ENCODE data around the gene ZNF296.
A peak's percentile ranks its signal among the peaks of the same experiment; 100 is the strongest.

Gene ZNF296

GRCh38 chr19:45103156-45103507, 26.9 kb upstream of the ZNF296 start:
- DNase-seq (ENCODE audit: low read depth in 2 of 2) = no peak

GRCh38 chr19:45102481-45102880, 26.2 kb upstream of the ZNF296 start:
- no peak for DNase-seq (ENCODE audit: low read depth in 2 of 2)

GRCh38 chr19:45101806-45102205, 25.5 kb upstream of the ZNF296 start:
- no peak for DNase-seq (ENCODE audit: low read depth in 2 of 2)

GRCh38 chr19:45100846-45101252, 24.6 kb upstream of the ZNF296 start:
- no peak for DNase-seq (ENCODE audit: low read depth in 2 of 2)

- DNase-seq (ENCODE audit: low read depth in 2 of 2) = no peak
Observed at GRCh38 chr19:45100201-45100600, 23.9 kb upstream of the ZNF296 start.

GRCh38 chr19:45099467-45100191, 23.4 kb upstream of the ZNF296 start:
- DNase-seq (ENCODE audit: low read depth in 2 of 2) = no peak

GRCh38 chr19:45098521-45099466, 22.5 kb upstream of the ZNF296 start:
- no peak for DNase-seq (ENCODE audit: low read depth in 2 of 2)

- DNase-seq (ENCODE audit: low read depth in 2 of 2) = no peak
Observed at GRCh38 chr19:45097776-45098520, 21.7 kb upstream of the ZNF296 start.

- DNase-seq (ENCODE audit: low read depth in 2 of 2) = no peak
Observed at GRCh38 chr19:45097450-45097775, 21.1 kb upstream of the ZNF296 start.

GRCh38 chr19:45096700-45097099, 20.4 kb upstream of the ZNF296 start:
- no peak for DNase-seq (ENCODE audit: low read depth in 2 of 2)

- no peak for DNase-seq (ENCODE audit: low read depth in 2 of 2)
Observed at GRCh38 chr19:45095496-45096413, 19.5 kb upstream of the ZNF296 start.

GRCh38 chr19:45094707-45095106, 18.4 kb upstream of the ZNF296 start:
- DNase-seq (ENCODE audit: low read depth in 2 of 2) = no peak

- no peak for DNase-seq (ENCODE audit: low read depth in 2 of 2)
Observed at GRCh38 chr19:45094137-45094536, 17.9 kb upstream of the ZNF296 start.

- DNase-seq (ENCODE audit: low read depth in 2 of 2) = peak; percentile 81 to 85
Observed at GRCh38 chr19:45092747-45093678, 16.7 kb upstream of the ZNF296 start, which contains the start of gene PPP1R37. Gene PPP1R37, plus strand, starts transcription at chr19:45093179. Its CDS starts 147 bp downstream, at chr19:45093326.

- peak; percentile 91 to 93 for DNase-seq (ENCODE audit: low read depth in 2 of 2)
Observed at GRCh38 chr19:45091031-45091923, 15.0 kb upstream of the ZNF296 start.

- no peak for DNase-seq (ENCODE audit: low read depth in 2 of 2)
Observed at GRCh38 chr19:45090606-45091005, 14.3 kb upstream of the ZNF296 start.

GRCh38 chr19:45090034-45090433, 13.8 kb upstream of the ZNF296 start:
- no peak for DNase-seq (ENCODE audit: low read depth in 2 of 2)

GRCh38 chr19:45087531-45087930, 11.3 kb upstream of the ZNF296 start:
- DNase-seq (ENCODE audit: low read depth in 2 of 2) = peak; percentile 24 to 41

- no peak for DNase-seq (ENCODE audit: low read depth in 2 of 2)
Observed at GRCh38 chr19:45086480-45086879, 10.2 kb upstream of the ZNF296 start.
